T-helper 17 cell (primary cell): ENCODE measurements around the gene ERP44. TPM values are rescaled to one million over a fixed set of nuclear protein-coding genes. Genes with fewer than 3 reads are reported as not detected.
"Not testable (repeated sequence)": the region's sequence is repeated elsewhere in the genome, so short reads cannot be mapped to it uniquely, and the experiment has no call there.

ENCODE experiments used
- ATAC-seq: fragments of 150-1000 bp; cut with Tn5 transposase; 2 replicates; pipeline ENCODE4 v1.10.0; 2021; ENCODE audit warnings: mild to moderate bottlenecking, moderate library complexity
- DNase-seq, 3 donors: peaks; one replicate each; pipeline versions ENCODE4 v3.0.0 to v3.0.0-alpha.2; 2020 to 2021
- H3K9me3 ChIP-seq: one replicate; pipeline ENCODE4 v1.7.0; 2013; ENCODE audit warnings: low read length, mild to moderate bottlenecking; ENCODE audit not compliant: control insufficient read depth, poor library complexity, severe bottlenecking
- H3K27ac Mint-ChIP-seq: one replicate; pipeline ENCODE4 v1.8.0; 2022; ENCODE audit warnings: mild to moderate bottlenecking, moderate library complexity, mixed read lengths
- H3K27me3 Mint-ChIP-seq: one replicate; pipeline ENCODE4 v1.8.0; 2022; ENCODE audit warnings: mixed read lengths
- H3K36me3 Mint-ChIP-seq: one replicate; pipeline ENCODE4 v1.8.0; 2022; ENCODE audit warnings: low read depth, mixed read lengths
- H3K4me1 Mint-ChIP-seq: one replicate; pipeline ENCODE4 v1.8.0; 2022; ENCODE audit warnings: mild to moderate bottlenecking, mixed read lengths
- H3K4me3 Mint-ChIP-seq: one replicate; pipeline ENCODE4 v1.8.0; 2022; ENCODE audit warnings: mild to moderate bottlenecking, moderate library complexity, mixed read lengths
- total RNA-seq, 4 donors: library from RNA in 2 of 4; stranded (reverse) in 2 of 4; gene quantifications; one replicate each; pipeline ENCODE4 v1.2.3 and lab custom pipeline; 2022 to 2026

Gene ERP44
- total RNA-seq (10 to 100 TPM; 11.6 to 12.4 TPM), total RNA-seq (lab: John Stamatoyannopoulos, UW) (49.1 to 56.6 reads per million in 2 donors)

- H3K9me3 ChIP-seq, result no peaks in the 10 kb centered on the region
- DNase-seq (peak; percentile 92 to 96 (median 93)), ATAC-seq (peak; percentile 99)
- H3K4me3 Mint-ChIP-seq, result peak within 1 kb of the TSS; percentile 98
- peak within 1 kb of the TSS; percentile 97 for H3K27ac Mint-ChIP-seq
- peaks cover 22% of the 10 kb centered on the region for H3K4me1 Mint-ChIP-seq
- H3K27me3 Mint-ChIP-seq, result no peaks in the 10 kb centered on the region
- H3K36me3 Mint-ChIP-seq, result peaks cover 2% of the 10 kb centered on the region
These were observed at the start of gene ERP44, which contains the start of gene INVS for GRCh38 chr9:100098887-100099721. TSS of gene ERP44 (minus strand) at chr9:100099000. CDS start at chr9:100098840, 160 bp downstream. TSS of gene INVS (plus strand) at chr9:100099243. CDS start at chr9:100104522, 5,279 bp downstream.

GRCh38 chr9:100145976-100146375 lies 47.2 kb upstream of the ERP44 start:
- H3K27ac Mint-ChIP-seq, H3K36me3 Mint-ChIP-seq, H3K4me1 Mint-ChIP-seq, DNase-seq, H3K27me3 Mint-ChIP-seq, H3K9me3 ChIP-seq, H3K4me3 Mint-ChIP-seq, ATAC-seq: not testable (repeated sequence)

GRCh38 chr9:100145167-100145934 lies 46.6 kb upstream of the ERP44 start:
- not testable (repeated sequence) for H3K4me1 Mint-ChIP-seq, H3K27me3 Mint-ChIP-seq, H3K27ac Mint-ChIP-seq, H3K4me3 Mint-ChIP-seq, ATAC-seq, H3K9me3 ChIP-seq, DNase-seq, H3K36me3 Mint-ChIP-seq

GRCh38 chr9:100141862-100142261 lies 43.1 kb upstream of the ERP44 start:
- not testable (repeated sequence) for H3K36me3 Mint-ChIP-seq, H3K27me3 Mint-ChIP-seq, H3K9me3 ChIP-seq, DNase-seq, ATAC-seq, H3K27ac Mint-ChIP-seq, H3K4me3 Mint-ChIP-seq, H3K4me1 Mint-ChIP-seq

GRCh38 chr9:100140303-100140702 lies 41.5 kb upstream of the ERP44 start:
- not testable (repeated sequence) for H3K27ac Mint-ChIP-seq

GRCh38 chr9:100136799-100137198 lies 38.0 kb upstream of the ERP44 start:
- H3K9me3 ChIP-seq, H3K4me1 Mint-ChIP-seq, ATAC-seq, DNase-seq, H3K27ac Mint-ChIP-seq, H3K27me3 Mint-ChIP-seq, H3K4me3 Mint-ChIP-seq, H3K36me3 Mint-ChIP-seq: not testable (repeated sequence)

More at GRCh38 chr9:100140303-100140702, 41.5 kb upstream of the ERP44 start:
- not testable (repeated sequence) for H3K4me3 Mint-ChIP-seq, H3K36me3 Mint-ChIP-seq, H3K4me1 Mint-ChIP-seq, ATAC-seq, H3K9me3 ChIP-seq, H3K27me3 Mint-ChIP-seq, DNase-seq

GRCh38 chr9:100134731-100135130 lies 35.9 kb upstream of the ERP44 start:
- no peaks in the 10 kb centered on the region for H3K27me3 Mint-ChIP-seq

GRCh38 chr9:100131875-100132430 lies 33.2 kb upstream of the ERP44 start:
- DNase-seq (no peak), ATAC-seq (no peak)
- peaks cover 2% of the 10 kb centered on the region for H3K36me3 Mint-ChIP-seq
- no peak overlapping the region for H3K4me3 Mint-ChIP-seq
- H3K27ac Mint-ChIP-seq, result no peak overlapping the region
- H3K27me3 Mint-ChIP-seq, result no peaks in the 10 kb centered on the region
- peaks cover 8% of the 10 kb centered on the region for H3K4me1 Mint-ChIP-seq
- no peaks in the 10 kb centered on the region for H3K9me3 ChIP-seq

More at GRCh38 chr9:100134731-100135130, 35.9 kb upstream of the ERP44 start:
- H3K9me3 ChIP-seq, result no peaks in the 10 kb centered on the region
- ATAC-seq (no peak), DNase-seq (no peak)
- H3K27ac Mint-ChIP-seq, result no peak overlapping the region
- H3K4me1 Mint-ChIP-seq, result peaks cover 6% of the 10 kb centered on the region
- no peak overlapping the region for H3K4me3 Mint-ChIP-seq
- no peaks in the 10 kb centered on the region for H3K36me3 Mint-ChIP-seq

GRCh38 chr9:100131216-100131615 lies 32.4 kb upstream of the ERP44 start:
- Mint-ChIP-seq H3K4me3 (no peak overlapping the region), H3K27me3 (no peaks in the 10 kb centered on the region), H3K27ac (no peak overlapping the region), H3K4me1 (peaks cover 8% of the 10 kb centered on the region), H3K36me3 (peaks cover 2% of the 10 kb centered on the region)
- ATAC-seq, result no peak
- no peaks in the 10 kb centered on the region for H3K9me3 ChIP-seq
- no peak for DNase-seq

GRCh38 chr9:100129772-100130171 lies 31.0 kb upstream of the ERP44 start:
- H3K4me3 Mint-ChIP-seq, result no peak overlapping the region
- H3K9me3 ChIP-seq, result no peaks in the 10 kb centered on the region
- no peaks in the 10 kb centered on the region for H3K27me3 Mint-ChIP-seq
- DNase-seq, result no peak
- peaks cover 5% of the 10 kb centered on the region for H3K4me1 Mint-ChIP-seq
- H3K27ac Mint-ChIP-seq, result no peak overlapping the region
- ATAC-seq, result no peak
- peaks cover 2% of the 10 kb centered on the region for H3K36me3 Mint-ChIP-seq

- Mint-ChIP-seq H3K27ac (no peak overlapping the region), H3K4me3 (no peak overlapping the region), H3K36me3 (peaks cover 4% of the 10 kb centered on the region), H3K4me1 (peaks cover 8% of the 10 kb centered on the region), H3K27me3 (no peaks in the 10 kb centered on the region)
- ATAC-seq (no peak), DNase-seq (no peak)
- H3K9me3 ChIP-seq, result no peaks in the 10 kb centered on the region
These were observed 27.6 kb upstream of the ERP44 start for GRCh38 chr9:100126423-100126822.

- no peaks in the 10 kb centered on the region for H3K9me3 ChIP-seq
- Mint-ChIP-seq H3K27me3 (no peaks in the 10 kb centered on the region), H3K27ac (no peak overlapping the region), H3K36me3 (peaks cover 4% of the 10 kb centered on the region), H3K4me3 (no peak overlapping the region), H3K4me1 (peaks cover 8% of the 10 kb centered on the region)
- no peak for ATAC-seq
- no peak for DNase-seq
These were observed 27.1 kb upstream of the ERP44 start for GRCh38 chr9:100125910-100126309.

- Mint-ChIP-seq H3K27me3 (no peaks in the 10 kb centered on the region), H3K36me3 (peaks cover 6% of the 10 kb centered on the region), H3K27ac (peak overlapping the region; percentile 29), H3K4me1 (peaks cover 9% of the 10 kb centered on the region), H3K4me3 (no peak overlapping the region)
- DNase-seq (no peak), ATAC-seq (no peak)
- H3K9me3 ChIP-seq, result no peaks in the 10 kb centered on the region
These were observed 26.4 kb upstream of the ERP44 start for GRCh38 chr9:100125236-100125635.
